ENCODE results near the gene NUTF2. TPM values are rescaled to one million over a fixed set of nuclear protein-coding genes. Genes with fewer than 3 reads are reported as not detected.
"Not testable (repeated sequence)": the region's sequence is repeated elsewhere in the genome, so short reads cannot be mapped to it uniquely, and the experiment has no call there.

Gene NUTF2
- total RNA-seq, 1 experiment from 2014 or later = 224 TPM

DNA sequence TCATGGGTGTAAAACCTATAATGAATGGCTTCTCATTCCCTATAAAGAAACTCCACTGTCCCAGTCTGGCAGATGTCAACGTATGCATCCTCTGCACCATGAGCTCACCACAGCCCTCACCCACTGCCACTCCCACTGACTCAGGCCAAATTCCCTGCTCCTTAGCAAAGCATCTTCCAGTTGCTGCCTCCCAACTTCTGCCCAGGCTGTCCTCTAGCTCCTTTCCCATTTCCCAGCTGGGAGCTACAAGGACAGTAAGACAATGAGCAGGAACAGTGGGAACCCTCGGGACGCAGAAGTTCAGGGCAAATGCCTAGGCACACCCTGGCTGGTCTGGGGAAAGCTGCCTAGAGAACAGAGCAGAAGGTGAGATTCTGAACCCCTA is 13.7 kb upstream of the NUTF2 start:
- no peak for TF ChIP-seq CTCF (IDR thresholded peaks at IDR 0.05; ENCODE audit: unreplicated experiment)
- intact Hi-C loops (cut with micrococcal nuclease; ENCODE audit: unreplicated experiment) = no loop called here
- BruUV-seq (replicated peaks) = no TSS peak
- CTCF ChIA-PET = interaction anchor here (1.0 to 1.8 kb wide), 4 partner anchors 16 to 312 kb away, joined by 3 to 5 read pairs (median 4); partner anchors contain the start of genes RANBP10 and TSNAXIP1
- Mint-ChIP-seq H3K9me3 (ENCODE audit: low read depth, unreplicated experiment) (no peaks in the 10 kb centered on the region), H3K36me3 (ENCODE audit: insufficient read depth, unreplicated experiment) (peaks cover 33% of the 10 kb centered on the region), H3K4me1 (ENCODE audit: low read depth, unreplicated experiment) (peaks cover 9% of the 10 kb centered on the region), H3K27me3 (ENCODE audit: unreplicated experiment) (no peaks in the 10 kb centered on the region), H3K27ac (ENCODE audit: unreplicated experiment) (no peak overlapping the region), H3K4me3 (ENCODE audit: low read depth, unreplicated experiment) (peak overlapping the region; percentile 98)
- no peak for DNase-seq

DNA sequence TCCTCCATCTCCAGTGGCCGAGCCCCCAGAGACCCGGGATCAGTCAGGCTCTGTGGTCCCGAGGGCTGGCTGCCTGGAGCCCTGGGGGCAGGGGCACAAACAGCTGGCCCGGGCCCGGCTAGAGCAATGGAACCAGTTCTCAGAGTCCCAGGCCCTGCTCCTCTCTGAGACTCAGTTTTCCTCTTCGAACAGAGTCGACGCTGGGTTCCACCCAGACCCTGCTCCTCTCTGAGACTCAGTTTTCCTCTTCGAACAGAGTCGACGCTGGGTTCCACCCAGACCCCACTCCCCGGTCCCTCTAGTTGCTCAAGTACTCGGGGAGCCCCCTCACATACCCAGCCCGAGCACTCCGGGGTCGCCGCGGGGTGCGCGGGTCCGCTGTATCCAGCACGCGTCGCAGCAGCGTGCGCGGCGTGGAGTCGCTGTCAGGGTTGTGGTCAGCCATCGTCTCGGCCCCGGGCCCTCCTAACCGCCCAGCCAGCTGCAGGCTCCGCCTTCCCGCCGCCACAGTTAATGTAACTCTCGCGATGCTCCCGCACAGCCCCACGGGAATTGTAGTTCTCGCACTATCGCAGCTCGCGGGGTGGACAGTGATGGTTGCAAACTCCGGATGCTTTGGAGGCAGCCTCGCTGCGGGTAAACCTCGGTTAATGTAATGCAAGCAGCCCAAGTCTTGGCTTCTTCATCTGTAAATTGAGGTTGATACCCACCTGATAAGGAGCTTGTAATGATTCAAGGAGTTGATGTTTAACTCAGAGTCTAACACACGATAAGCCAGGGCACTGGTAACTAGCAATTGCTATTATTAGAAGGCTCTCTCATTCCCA is 13.1 kb upstream of the NUTF2 start:
- H3K4me1 Mint-ChIP-seq (ENCODE audit: low read depth, unreplicated experiment) = peaks cover 11% of the 10 kb centered on the region
- peak; percentile 94 for DNase-seq
- no peaks in the 10 kb centered on the region for H3K27me3 Mint-ChIP-seq (ENCODE audit: unreplicated experiment)
- CTCF ChIA-PET = interaction anchor here (0.8 to 1.8 kb wide), 7 partner anchors 11 to 312 kb away, joined by 3 to 6 read pairs (median 4); partner anchors contain the start of genes NUTF2, RANBP10 and TSNAXIP1
- H3K4me3 Mint-ChIP-seq (ENCODE audit: low read depth, unreplicated experiment) = peak overlapping the region; percentile 98
- H3K9me3 Mint-ChIP-seq (ENCODE audit: low read depth, unreplicated experiment) = no peaks in the 10 kb centered on the region
- peak overlapping the region; percentile 70 for H3K27ac Mint-ChIP-seq (ENCODE audit: unreplicated experiment)
- intact Hi-C loops (cut with micrococcal nuclease; ENCODE audit: unreplicated experiment) = no loop called here
- peaks cover 33% of the 10 kb centered on the region for H3K36me3 Mint-ChIP-seq (ENCODE audit: insufficient read depth, unreplicated experiment)
- no peak for TF ChIP-seq CTCF (IDR thresholded peaks at IDR 0.05; ENCODE audit: unreplicated experiment)
- BruUV-seq (replicated peaks) = no TSS peak

GRCh38 chr16:67834242-67834614 is 12.5 kb upstream of the NUTF2 start:
- H3K36me3 Mint-ChIP-seq (ENCODE audit: insufficient read depth, unreplicated experiment) = peaks cover 33% of the 10 kb centered on the region
- intact Hi-C loops (cut with micrococcal nuclease; ENCODE audit: unreplicated experiment) = no loop called here
- BruUV-seq (replicated peaks) = no TSS peak
- no peaks in the 10 kb centered on the region for H3K9me3 Mint-ChIP-seq (ENCODE audit: low read depth, unreplicated experiment)
- CTCF ChIA-PET = interaction anchor here (0.8 to 1.8 kb wide), 5 partner anchors 10 to 27 kb away, joined by 3 to 6 read pairs (median 5); partner anchors contain the start of genes NUTF2, RANBP10 and TSNAXIP1
- peak overlapping the region; percentile 98 for H3K4me3 Mint-ChIP-seq (ENCODE audit: low read depth, unreplicated experiment)
- no peaks in the 10 kb centered on the region for H3K27me3 Mint-ChIP-seq (ENCODE audit: unreplicated experiment)
- no peak for DNase-seq
- peaks cover 11% of the 10 kb centered on the region for H3K4me1 Mint-ChIP-seq (ENCODE audit: low read depth, unreplicated experiment)
- no peak for TF ChIP-seq CTCF (IDR thresholded peaks at IDR 0.05; ENCODE audit: unreplicated experiment)
- no peak overlapping the region for H3K27ac Mint-ChIP-seq (ENCODE audit: unreplicated experiment)

DNA sequence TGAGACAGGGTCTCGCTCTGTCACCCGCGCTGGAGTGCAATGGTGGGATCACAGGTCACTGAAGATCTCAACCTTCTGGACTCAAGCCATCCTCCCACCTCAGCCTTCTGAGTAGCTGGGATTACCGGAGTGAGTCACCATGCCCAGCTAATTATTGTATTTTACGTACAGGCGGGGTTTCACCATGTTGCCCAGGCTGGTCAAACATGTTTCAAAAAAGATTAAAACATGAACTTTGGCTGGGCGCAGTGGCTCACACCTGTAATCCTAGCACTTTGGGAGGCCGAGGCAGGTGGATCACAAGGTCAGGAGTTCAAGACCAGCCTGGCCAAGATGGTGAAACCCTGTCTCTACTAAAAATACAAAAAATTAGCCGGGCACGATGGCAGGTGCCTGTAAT is 9.5 kb upstream of the NUTF2 start:
- CTCF ChIA-PET = interaction anchor here (1.0 kb wide), 2 partner anchors 16 to 21 kb away, joined by 5 to 6 read pairs; no protein-coding TSS in a partner anchor
- intact Hi-C loops (cut with micrococcal nuclease; ENCODE audit: unreplicated experiment); H3K27ac Mint-ChIP-seq (ENCODE audit: unreplicated experiment); BruUV-seq (replicated peaks); H3K4me3 Mint-ChIP-seq (ENCODE audit: low read depth, unreplicated experiment); H3K27me3 Mint-ChIP-seq (ENCODE audit: unreplicated experiment); H3K9me3 Mint-ChIP-seq (ENCODE audit: low read depth, unreplicated experiment): not testable (repeated sequence)
- peak; percentile 36 for DNase-seq
- Mint-ChIP-seq H3K4me1 (ENCODE audit: low read depth, unreplicated experiment) (peaks cover 11% of the 10 kb centered on the region), H3K36me3 (ENCODE audit: insufficient read depth, unreplicated experiment) (peaks cover 27% of the 10 kb centered on the region)

DNA sequence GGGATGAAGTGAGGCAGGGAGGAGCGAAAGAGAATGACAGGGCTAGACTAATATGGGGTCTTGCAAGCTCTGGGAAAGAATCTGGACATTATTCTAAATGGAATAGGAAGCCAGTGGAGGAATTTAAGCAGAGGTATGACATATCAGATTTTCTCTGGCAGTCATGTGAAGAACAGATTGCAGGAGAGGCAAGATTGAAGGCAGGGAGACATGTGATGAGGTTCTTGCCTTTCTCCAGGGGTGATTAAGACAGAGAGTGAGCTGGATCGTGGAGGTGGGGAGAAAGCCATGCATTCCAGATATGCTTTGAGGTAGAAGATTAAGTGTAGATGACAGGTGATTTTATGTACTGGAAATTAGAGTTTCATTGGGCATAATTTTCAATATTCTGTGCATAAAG is 8.9 kb upstream of the NUTF2 start:
- H3K4me3 Mint-ChIP-seq (ENCODE audit: low read depth, unreplicated experiment) = no peak overlapping the region
- no peak for DNase-seq
- peaks cover 28% of the 10 kb centered on the region for H3K36me3 Mint-ChIP-seq (ENCODE audit: insufficient read depth, unreplicated experiment)
- no peak overlapping the region for H3K27ac Mint-ChIP-seq (ENCODE audit: unreplicated experiment)
- H3K9me3 Mint-ChIP-seq (ENCODE audit: low read depth, unreplicated experiment) = no peaks in the 10 kb centered on the region
- intact Hi-C loops (cut with micrococcal nuclease; ENCODE audit: unreplicated experiment) = no loop called here
- TF ChIP-seq CTCF (IDR thresholded peaks at IDR 0.05; ENCODE audit: unreplicated experiment) = no peak
- H3K27me3 Mint-ChIP-seq (ENCODE audit: unreplicated experiment) = no peaks in the 10 kb centered on the region
- peaks cover 13% of the 10 kb centered on the region for H3K4me1 Mint-ChIP-seq (ENCODE audit: low read depth, unreplicated experiment)
- CTCF ChIA-PET = interaction anchor here (1.0 kb wide), 1 partner anchor 21 kb away, joined by 6 read pairs; no protein-coding TSS in a partner anchor
- no TSS peak for BruUV-seq (replicated peaks)
